SU-DHL-6 (cell line): ENCODE results near the gene SH3PXD2A.

Experiments
- EZH2phosphoT487 ChIP-seq: fragments of 200-600 bp; sonication (generic), shearing (Covaris generic); conservative IDR thresholded peaks from 2 replicates; pipeline ENCODE4 v1.6.1; 2018; ENCODE audit warnings: mild to moderate bottlenecking, antibody characterized with exemption, low read length, moderate library complexity, mixed read lengths
- TF ChIP-seq, protein P1 (sequence below): fragments of 200-600 bp; sonication (generic); IDR thresholded peaks from one replicate; pipeline ENCODE4 v1.5.1; 2017; ENCODE audit warnings: antibody characterized with exemption, mild to moderate bottlenecking, low read length, moderate library complexity; ENCODE audit not compliant: insufficient read depth, poor library complexity, severe bottlenecking

DNA sequence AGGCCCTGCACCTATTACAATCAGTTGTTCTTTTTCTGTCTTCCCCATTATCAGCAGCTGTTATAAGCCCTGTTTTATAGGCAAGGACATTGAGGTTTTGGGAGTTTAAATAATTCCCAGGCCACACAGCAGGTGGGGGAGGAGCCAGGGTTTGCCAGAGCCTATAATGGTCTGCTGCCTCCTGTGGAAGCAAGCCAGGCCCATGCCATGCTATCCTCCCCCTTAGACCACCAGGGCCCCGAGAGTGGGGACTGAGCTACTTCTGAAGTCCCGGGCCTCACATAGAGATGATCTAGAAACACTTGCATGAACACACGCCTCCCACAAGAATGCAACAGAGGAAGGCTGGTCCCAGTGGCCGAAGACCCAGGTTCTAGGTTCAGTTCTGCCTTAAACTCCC is 141.7 kb downstream of the SH3PXD2A start:
- TF ChIP-seq, protein P1, sequence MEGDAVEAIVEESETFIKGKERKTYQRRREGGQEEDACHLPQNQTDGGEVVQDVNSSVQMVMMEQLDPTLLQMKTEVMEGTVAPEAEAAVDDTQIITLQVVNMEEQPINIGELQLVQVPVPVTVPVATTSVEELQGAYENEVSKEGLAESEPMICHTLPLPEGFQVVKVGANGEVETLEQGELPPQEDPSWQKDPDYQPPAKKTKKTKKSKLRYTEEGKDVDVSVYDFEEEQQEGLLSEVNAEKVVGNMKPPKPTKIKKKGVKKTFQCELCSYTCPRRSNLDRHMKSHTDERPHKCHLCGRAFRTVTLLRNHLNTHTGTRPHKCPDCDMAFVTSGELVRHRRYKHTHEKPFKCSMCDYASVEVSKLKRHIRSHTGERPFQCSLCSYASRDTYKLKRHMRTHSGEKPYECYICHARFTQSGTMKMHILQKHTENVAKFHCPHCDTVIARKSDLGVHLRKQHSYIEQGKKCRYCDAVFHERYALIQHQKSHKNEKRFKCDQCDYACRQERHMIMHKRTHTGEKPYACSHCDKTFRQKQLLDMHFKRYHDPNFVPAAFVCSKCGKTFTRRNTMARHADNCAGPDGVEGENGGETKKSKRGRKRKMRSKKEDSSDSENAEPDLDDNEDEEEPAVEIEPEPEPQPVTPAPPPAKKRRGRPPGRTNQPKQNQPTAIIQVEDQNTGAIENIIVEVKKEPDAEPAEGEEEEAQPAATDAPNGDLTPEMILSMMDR, result no peak
- TF ChIP-seq EZH2phosphoT487, result no peak
